ENCODE measurements around the gene SYCP1.
"Not testable (repeated sequence)": the region's sequence is repeated elsewhere in the genome, so short reads cannot be mapped to it uniquely, and the experiment has no call there.

The SYCP1 gene

DNA sequence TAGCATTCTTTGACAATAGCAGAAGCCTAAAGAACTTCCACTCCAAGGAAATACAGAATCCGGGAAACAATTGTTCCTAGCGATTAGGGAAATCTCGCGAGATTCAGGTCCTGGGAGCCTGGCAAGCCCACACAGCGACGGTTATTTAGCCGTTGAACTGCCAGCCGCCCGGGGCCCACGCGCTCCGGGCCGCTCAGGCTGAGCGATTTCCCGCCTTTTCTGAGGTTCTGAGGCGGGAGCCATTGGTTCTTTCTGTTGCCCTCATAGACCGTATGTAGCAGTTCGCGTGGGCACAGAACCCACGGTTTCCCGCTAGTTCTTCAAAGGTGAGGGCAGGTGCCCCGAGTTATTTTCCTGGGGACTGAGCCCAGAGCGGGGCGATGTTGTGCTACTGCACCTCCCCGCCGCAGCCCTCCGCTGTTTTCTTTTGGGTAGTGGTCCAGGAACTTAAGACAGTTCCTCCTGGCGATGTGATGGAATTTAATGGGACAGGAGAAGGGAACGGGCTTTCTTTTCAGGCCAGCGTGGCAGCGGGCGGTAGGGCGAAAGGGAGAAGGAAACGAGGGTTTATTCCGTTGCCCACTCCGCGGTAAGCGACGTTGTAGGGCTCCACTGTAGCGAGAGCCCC, at the start of gene SYCP1:
Gene SYCP1, plus strand, starts transcription at position 171 of the 628 bp plus-strand sequence. CDS start 602 bp downstream, outside the sequence.
- peak; percentile 2 for DNase-seq (ENCODE audit: low read depth, low spot score)

DNA sequence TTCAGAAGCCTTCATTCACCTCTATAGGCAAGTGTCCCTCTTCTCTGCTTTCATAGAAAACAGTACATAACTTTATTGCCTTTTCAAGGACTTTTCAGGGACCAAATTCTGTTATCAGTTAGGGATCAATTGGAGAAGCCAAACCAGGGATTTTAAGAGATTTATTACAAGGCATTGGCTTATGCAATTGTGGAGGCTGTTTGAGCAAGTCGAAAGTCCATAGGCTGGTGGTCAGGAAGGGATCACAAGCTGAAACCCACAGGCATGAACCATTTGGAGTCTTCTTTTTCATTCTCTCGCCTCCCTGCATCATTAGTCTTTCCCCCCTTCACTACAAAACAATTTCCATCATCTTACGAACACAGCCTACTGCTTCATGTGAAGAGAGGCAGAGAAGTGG, 34.8 kb upstream of the SYCP1 start:
- no peak for DNase-seq (ENCODE audit: low read depth, low spot score)

GRCh38 chr1:114820392-114820791, 34.3 kb upstream of the SYCP1 start:
- no peak for DNase-seq (ENCODE audit: low read depth, low spot score)

DNA sequence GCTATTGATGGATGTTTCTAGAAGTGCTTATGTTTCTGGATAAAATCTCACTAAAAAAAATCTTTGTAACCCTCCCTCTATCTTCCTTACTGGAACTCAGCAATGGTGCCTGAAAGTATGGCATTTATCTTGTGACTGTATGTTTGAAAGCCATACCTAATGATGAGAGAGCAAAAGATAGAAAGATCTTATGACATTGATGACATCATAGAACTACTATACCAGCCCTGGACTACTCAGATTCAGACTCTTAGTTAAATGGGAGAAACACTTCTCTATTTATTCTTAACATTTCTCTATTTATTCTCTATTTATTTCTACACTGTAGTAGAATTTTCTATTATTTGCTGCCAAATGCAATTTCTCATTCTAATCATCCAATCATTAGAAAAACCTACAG, 32.7 kb upstream of the SYCP1 start:
- no peak for DNase-seq (ENCODE audit: low read depth, low spot score)

GRCh38 chr1:114828251-114828650, 26.4 kb upstream of the SYCP1 start:
- no peak for DNase-seq (ENCODE audit: low read depth, low spot score)

DNA sequence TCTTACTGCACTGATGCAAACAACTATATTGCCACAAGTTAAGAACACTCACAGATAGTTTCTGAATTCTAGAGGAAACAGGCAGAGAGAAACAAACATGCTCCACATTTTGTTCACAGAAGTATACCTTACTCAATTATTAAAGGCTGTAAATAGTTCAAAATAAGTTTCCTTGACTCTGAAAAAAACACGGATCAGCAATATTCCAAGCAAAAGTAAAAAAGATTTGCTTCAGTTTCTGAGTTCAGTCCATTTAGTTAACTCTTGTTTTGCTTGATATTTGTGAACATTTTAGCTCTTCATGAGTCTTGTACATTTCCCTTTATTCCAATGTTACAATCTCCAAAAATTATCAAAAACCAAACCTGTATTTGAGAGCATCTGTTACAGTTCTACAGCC, 24.6 kb upstream of the SYCP1 start:
- not testable (repeated sequence) for DNase-seq (ENCODE audit: low read depth, low spot score)

- DNase-seq (ENCODE audit: low read depth, low spot score) = no peak
Measured at GRCh38 chr1:114831276-114831994, 23.2 kb upstream of the SYCP1 start.

DNA sequence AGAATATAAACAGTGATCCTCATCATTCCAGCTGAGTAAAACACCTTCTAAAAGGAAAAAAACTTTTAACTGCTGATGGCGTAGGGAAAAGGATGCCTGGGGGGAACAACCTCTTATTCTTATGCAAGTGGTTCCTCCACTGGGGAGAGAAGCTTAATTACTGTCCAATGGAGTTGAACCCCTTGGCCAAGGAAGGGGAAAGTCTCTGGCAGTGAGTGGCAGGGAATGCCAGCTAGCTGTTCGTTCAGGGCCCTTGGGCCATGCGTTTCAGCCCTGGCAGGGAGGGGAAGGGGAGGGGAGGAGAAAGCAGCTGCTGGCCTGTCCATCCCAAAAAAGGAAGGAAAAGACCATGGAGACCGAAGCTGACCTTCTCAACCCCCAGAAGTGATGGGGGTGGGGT, 22.6 kb upstream of the SYCP1 start:
- DNase-seq (ENCODE audit: low read depth, low spot score) = no peak

DNA sequence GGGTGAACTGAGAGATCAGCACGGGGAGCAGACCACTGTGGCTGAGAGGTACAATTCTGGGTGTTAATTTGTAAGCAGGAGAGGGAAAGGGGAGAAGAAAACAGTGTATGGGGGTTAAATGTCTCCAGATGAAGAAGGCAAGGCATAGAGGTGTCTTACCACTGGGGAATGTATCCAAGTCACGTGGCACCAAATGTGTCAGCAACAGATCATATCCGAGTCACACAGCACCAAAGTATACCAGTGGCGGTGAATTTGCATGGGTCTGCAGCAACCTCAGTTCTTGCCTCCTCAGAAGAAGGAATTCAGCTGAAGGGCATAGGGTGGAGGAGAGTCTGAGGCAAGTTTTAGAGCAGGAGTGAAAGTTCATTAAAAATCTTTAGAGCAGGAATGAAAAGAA, 21.2 kb upstream of the SYCP1 start:
- no peak for DNase-seq (ENCODE audit: low read depth, low spot score)

DNA sequence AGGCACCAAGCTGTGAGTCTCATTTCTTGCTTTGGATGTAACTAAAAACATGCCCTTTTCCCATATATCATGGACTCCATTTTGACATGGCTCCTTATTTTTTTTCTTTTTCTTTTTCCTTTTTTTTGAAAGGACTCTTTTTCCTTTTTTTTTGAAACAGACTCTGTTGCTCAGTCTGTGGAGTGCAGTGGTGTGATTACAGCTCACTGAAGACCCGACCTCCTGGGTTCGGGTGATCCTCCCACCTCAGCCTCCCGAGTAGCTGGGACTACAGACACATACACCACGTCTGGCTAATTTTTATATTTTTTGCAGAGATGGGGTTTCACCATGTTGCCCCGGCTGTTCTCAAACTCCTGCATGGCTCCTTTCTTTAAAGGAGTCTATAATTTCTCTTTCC, 10.4 kb upstream of the SYCP1 start:
- no peak for DNase-seq (ENCODE audit: low read depth, low spot score)

- no peak for DNase-seq (ENCODE audit: low read depth, low spot score)
Measured at GRCh38 chr1:114853584-114853983, 1.1 kb upstream of the SYCP1 start.

DNA sequence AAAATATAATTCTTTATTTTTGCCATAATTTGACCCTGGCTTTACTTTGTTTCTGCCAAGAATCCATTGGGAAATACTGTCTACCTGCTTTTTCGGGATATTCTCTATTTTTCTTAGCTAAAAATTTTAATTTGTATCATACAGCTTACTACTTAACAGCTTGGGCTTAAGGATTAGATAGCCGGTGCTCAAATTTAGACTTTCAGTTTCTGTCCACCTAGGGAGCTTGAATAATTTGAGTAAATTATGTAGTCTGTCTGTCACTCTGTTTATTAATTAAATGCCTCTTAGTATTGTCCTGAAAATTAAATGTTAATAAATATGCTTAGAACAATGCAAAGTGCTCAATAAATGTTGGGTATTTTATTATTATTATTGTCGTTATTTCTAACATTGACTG, 6.7 kb downstream of the SYCP1 start:
- no peak for DNase-seq (ENCODE audit: low read depth, low spot score)

DNA sequence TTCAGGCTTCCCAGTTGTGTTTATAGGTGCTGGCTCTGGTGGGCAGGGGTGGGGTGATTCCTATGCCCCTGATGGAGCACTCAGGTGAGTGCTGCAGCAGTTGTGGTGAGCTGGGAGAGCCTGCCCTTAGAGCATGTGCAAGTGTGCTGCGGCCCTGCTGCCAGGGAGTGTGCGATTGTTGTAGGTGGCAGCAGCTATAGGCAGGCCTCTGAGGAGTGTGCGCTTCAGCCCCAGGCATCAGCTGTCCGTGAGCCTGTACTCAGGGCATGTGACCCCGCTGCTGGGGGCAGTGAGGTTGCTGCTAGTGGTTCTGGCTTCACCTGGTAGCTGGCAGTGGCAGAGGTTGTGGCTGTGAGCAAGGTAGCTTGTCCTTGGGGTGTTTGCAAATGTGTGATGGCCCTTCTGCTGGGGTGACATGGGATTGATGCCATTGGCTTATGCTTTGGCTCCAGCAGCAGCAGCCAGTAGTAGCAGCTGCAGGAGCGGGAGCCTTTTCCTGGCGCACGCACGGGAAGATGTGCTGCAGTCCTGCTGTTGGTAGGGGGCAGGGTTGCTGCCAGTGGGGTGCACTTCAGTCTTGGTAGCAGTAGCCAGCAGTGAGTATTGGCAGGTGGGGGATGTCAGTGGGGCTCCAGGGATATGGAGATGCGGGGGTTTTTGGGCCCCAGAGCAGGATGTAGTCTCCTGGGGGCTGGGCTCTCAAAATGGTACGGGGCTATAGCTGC, 37.7 kb downstream of the SYCP1 start:
- no peak for DNase-seq (ENCODE audit: low read depth, low spot score)

DNA sequence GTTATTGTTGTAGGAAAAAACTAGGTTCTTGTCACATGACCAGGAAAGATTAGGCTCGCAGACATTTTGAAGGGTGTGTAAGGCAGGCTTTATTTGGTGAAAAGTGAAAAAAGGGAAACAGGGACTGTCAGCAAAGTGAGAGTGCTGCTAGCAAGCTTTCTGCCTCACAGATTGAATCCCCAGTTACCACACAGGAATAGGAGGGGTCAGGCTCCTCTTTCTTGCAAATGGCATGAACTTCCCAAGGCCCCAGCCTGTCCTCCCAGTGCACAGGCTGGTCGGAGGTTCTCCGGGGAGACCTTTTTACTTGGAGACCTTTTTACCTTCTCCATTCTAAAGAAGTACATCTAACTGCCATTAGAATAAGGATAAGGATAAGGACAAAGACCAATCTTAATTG, 42.1 kb downstream of the SYCP1 start:
- no peak for DNase-seq (ENCODE audit: low read depth, low spot score)

DNA sequence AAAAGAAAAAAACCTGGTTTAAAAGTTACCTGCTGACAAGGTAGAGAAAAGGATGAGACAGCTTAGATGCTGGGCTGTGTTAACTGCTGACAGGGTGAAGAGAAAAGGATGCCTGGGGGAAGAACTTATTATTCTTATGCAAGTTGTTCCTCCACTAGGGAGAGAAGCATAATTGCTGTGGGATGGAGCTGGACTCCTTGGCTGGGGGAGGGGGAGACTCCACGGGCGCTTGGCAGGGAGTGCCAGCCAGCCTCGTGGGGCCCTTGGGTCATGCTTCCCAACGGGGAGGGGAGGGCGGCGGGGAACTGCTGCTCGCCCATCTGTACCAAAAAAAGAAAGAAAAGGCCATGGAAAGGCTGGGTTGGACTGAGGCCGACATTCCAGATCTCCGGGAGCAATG, 47.2 kb downstream of the SYCP1 start:
- no peak for DNase-seq (ENCODE audit: low read depth, low spot score)

GRCh38 chr1:114902343-114902742, 47.7 kb downstream of the SYCP1 start:
- DNase-seq (ENCODE audit: low read depth, low spot score) = no peak

DNA sequence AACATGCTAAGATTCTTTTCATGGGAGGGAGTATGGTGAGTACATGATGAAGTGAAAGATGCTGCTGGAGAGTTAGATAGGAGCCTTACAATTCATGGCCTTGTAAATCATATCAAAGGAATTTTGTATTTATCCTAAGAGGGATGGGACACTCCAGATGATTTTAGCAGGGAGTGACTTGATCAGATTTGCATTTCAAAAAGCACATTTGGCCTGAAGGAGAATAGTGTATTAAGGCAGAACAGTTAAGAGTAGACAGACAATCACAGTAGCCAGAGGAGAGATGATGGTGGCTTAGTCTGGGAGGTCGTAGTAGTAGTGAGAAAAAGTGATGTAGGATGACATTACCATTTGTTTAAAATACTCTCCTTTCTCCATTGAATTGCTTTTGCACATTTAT, 48.8 kb downstream of the SYCP1 start:
- DNase-seq (ENCODE audit: low read depth, low spot score) = no peak

DNA sequence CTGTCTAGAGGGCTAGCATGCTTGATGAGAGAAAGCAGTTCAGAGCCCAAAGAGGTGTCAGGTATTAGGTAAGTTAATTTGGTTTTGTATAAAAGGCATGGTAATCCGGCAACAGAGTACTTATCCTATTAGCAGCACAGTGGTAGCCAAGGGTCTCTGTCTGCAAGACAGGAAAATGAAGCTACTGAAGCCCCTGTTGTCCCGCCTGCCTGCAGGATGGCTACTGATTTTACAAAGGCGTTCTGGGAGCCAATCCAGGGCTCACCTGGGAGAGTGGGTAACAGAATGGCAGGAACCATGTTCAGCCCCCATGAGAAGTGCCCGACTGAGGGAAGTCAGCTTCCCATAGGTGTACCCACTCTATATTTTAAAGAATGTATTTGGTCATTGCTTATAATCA, 61.1 kb downstream of the SYCP1 start:
- not testable (repeated sequence) for DNase-seq (ENCODE audit: low read depth, low spot score)

DNA sequence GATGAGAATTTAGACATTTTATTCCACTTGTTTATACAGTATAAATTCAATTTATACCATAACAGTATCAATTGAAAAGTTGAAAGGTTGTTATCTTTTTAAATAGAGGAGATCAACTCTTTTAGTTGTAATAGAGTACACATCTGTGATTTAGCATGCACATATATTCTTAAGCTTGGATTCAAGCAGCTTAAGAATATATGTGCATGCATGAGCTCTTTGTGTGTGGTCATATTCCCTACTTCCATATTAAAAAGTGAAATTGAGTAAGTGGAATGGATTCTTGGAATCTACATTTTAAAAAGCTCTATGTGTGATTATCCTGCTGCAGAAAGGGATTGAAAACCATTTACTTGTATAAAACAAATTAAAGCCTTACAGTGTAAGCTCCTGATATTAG, 71.9 kb downstream of the SYCP1 start:
- no peak for DNase-seq (ENCODE audit: low read depth, low spot score)

GRCh38 chr1:114927401-114927800, 72.7 kb downstream of the SYCP1 start:
- no peak for DNase-seq (ENCODE audit: low read depth, low spot score)

DNA sequence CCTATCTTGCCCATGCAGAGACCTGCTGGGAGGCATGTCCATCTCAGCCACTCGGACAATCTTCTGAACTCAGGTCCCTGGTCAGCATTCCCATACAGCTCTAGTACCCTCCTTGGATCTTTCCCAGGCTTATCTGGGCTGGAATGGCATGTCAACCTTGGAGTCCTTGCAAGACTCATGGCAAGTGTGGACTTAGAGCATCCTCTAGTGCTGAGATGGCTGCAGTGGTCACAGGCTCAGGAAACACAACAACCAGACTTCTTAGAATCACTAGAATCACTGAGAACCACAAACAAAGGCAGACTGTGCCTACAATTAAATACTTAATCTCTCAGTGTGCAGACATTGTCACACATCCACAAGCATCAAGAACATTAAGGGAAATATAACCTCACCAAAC, 101.9 kb downstream of the SYCP1 start:
- DNase-seq (ENCODE audit: low read depth, low spot score) = peak; percentile 6

DNA sequence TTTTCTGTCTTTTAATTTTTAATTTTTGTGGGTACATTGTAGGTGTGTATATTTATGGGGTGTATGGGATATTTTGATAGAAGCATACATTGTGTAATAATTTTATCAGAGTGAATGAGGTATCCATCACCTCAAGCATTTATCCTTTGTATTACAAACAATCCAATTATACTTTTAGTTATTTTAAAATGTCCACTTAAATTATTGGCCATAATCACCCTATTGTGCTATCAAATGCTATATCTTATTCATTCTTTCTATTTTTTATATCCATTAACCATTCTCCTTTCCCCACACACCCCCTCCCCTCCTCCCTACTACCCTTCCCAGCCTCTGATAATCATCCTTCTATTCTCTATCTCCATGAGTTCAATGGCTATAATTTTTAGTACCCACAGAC, 104.8 kb downstream of the SYCP1 start:
- no peak for DNase-seq (ENCODE audit: low read depth, low spot score)

DNA sequence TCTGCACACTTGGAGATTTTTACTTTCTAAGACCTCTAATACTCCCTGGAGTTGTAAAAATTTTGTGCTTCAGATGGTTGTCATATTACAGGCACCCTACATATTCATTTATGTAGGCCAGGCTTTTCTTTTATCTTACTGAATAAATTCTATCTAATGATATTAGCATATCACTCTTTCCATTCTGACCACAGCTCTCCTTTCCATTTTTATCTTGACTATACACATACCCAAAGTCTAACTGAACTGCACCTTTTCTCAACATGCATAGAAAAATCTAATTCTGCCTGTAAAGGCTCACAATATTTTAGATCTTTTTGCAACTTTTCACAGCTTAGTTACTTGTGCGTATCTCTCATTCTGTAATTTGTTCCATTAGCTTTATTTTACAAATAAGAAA, 122.2 kb downstream of the SYCP1 start:
- DNase-seq (ENCODE audit: low read depth, low spot score) = no peak
